Hepatocyte (in vitro differentiated cells): ENCODE data around the gene CFAP53.

Experiments
- EZH2phosphoT487 ChIP-seq: fragments of 200-600 bp; sonication (generic); IDR thresholded peaks from one replicate; pipeline ENCODE4 v1.6.1; 2018; ENCODE audit warnings: antibody characterized with exemption, mild to moderate bottlenecking, low read depth, moderate library complexity; ENCODE audit not compliant: unreplicated experiment, severe bottlenecking
- TF ChIP-seq, protein P1 (sequence below): fragments of 200-600 bp; sonication (generic); IDR thresholded peaks from 2 replicates; pipeline ENCODE4 v1.5.1; 2016; ENCODE audit warnings: antibody characterized with exemption, mild to moderate bottlenecking; ENCODE audit not compliant: poor library complexity

DNA sequence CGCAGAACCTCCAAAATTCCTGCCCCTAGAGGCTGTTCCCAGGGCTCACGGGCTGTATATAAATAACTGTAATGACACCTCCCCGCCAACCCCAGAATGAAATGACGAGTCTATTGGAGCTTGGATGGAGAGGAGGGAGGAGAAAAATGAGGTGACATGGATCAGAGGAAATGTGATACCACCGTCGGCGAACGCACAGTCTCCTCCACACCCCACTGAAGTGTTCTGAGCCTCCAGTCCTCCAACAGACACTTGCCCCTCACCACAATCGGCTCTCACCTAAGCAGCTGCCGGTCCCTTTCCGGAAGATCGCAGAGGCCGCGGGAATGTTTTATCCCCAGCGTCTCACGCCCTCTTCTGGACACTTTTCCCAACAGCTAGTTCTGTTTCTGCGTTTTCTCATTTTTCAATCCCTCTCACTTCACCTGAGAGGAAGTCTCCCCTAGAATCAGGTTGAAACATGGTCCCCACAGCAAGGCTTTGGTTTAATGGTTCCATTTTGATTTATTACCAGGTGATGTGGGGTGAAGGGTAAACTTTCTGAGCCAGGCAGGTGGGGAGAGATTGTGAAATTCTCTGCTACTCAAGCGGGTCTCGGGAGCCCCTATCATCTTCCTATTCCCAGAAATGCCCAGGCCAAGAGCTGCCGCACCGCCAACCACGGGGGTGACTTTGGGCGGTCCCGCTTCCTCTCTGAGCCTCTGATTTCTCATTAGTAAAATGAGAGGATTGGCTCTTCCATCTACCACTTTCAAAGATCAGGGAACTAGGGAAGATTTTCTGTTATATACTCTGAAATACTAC is 62.3 kb downstream of the CFAP53 start:
- TF ChIP-seq, protein P1, sequence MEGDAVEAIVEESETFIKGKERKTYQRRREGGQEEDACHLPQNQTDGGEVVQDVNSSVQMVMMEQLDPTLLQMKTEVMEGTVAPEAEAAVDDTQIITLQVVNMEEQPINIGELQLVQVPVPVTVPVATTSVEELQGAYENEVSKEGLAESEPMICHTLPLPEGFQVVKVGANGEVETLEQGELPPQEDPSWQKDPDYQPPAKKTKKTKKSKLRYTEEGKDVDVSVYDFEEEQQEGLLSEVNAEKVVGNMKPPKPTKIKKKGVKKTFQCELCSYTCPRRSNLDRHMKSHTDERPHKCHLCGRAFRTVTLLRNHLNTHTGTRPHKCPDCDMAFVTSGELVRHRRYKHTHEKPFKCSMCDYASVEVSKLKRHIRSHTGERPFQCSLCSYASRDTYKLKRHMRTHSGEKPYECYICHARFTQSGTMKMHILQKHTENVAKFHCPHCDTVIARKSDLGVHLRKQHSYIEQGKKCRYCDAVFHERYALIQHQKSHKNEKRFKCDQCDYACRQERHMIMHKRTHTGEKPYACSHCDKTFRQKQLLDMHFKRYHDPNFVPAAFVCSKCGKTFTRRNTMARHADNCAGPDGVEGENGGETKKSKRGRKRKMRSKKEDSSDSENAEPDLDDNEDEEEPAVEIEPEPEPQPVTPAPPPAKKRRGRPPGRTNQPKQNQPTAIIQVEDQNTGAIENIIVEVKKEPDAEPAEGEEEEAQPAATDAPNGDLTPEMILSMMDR, result peak; percentile 78
- TF ChIP-seq EZH2phosphoT487, result no peak
